ENCODE data around the gene DOK5. TPM values are rescaled to one million over a fixed set of nuclear protein-coding genes. Genes with fewer than 3 reads are reported as not detected.
A peak's percentile ranks its signal among the peaks of the same experiment; 100 is the strongest.
"Not testable (repeated sequence)": the region's sequence is repeated elsewhere in the genome, so short reads cannot be mapped to it uniquely, and the experiment has no call there.

DOK5 gene
- total RNA-seq, 1 donor from 2014 or later: not detected

DNA sequence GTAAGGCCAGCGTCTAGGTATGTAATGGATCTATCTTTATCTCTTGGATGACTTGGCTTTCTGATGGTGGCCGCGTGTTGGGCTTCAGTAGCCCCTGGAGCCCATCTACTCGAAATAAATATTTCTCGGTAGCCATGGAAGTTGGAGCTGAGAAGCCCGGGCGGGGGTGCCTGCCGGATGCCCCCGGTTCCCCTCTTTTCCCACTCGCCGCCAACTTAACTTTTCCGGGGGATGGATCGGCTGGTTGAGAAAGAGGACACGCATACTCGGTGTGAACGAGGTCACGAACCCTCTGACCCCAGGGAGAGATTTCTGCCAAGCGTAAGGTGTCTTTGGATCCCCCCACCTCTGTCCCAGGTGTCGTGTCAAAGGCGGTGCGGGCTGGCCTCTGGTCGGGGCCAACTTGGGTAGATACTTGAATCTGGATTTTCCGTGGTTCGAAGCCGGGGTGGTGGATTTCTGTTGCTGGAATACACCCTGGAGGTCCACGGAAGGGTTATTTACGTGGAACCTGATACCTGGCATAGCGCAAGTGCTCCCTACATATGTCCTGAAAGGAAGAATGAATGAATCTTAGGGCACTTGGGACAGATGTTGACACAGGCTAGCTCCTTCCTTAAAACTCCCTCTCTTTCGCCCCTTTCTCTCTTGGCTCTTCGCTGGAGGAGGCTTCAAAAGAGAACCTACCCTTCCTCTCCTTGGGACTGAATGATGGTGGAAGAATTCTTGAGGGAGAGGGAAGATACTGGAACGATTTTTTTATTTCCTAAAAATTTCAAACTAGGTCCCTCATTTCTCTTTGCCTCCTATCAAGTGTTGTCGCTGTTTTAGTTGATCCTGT lies 996 bp downstream of the DOK5 start:
- H3K4me1 ChIP-seq: peaks cover 0 to 3% of the 10 kb centered on the region in 2 donors
- intact Hi-C loops (cut with DNase I): loop anchor here (2.0 to 5.0 kb wide), 5 partner anchors 76 to 269 kb away; partner anchors contain the start of gene PFDN4
- H3K36me3 ChIP-seq: no peaks in the 10 kb centered on the region
- DNase-seq (ENCODE audit: low spot score in 2 of 2): no peak
- no peaks in the 10 kb centered on the region for H3K27me3 ChIP-seq
- H3K9me3 ChIP-seq: no peaks in the 10 kb centered on the region
- peak overlapping the region; percentile 70 to 71 for H3K27ac ChIP-seq
- peak overlapping the region; percentile 48 to 85 for H3K4me3 ChIP-seq
- TF ChIP-seq, protein P1, sequence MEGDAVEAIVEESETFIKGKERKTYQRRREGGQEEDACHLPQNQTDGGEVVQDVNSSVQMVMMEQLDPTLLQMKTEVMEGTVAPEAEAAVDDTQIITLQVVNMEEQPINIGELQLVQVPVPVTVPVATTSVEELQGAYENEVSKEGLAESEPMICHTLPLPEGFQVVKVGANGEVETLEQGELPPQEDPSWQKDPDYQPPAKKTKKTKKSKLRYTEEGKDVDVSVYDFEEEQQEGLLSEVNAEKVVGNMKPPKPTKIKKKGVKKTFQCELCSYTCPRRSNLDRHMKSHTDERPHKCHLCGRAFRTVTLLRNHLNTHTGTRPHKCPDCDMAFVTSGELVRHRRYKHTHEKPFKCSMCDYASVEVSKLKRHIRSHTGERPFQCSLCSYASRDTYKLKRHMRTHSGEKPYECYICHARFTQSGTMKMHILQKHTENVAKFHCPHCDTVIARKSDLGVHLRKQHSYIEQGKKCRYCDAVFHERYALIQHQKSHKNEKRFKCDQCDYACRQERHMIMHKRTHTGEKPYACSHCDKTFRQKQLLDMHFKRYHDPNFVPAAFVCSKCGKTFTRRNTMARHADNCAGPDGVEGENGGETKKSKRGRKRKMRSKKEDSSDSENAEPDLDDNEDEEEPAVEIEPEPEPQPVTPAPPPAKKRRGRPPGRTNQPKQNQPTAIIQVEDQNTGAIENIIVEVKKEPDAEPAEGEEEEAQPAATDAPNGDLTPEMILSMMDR (IDR thresholded peaks at IDR 0.05): no peak

DNA sequence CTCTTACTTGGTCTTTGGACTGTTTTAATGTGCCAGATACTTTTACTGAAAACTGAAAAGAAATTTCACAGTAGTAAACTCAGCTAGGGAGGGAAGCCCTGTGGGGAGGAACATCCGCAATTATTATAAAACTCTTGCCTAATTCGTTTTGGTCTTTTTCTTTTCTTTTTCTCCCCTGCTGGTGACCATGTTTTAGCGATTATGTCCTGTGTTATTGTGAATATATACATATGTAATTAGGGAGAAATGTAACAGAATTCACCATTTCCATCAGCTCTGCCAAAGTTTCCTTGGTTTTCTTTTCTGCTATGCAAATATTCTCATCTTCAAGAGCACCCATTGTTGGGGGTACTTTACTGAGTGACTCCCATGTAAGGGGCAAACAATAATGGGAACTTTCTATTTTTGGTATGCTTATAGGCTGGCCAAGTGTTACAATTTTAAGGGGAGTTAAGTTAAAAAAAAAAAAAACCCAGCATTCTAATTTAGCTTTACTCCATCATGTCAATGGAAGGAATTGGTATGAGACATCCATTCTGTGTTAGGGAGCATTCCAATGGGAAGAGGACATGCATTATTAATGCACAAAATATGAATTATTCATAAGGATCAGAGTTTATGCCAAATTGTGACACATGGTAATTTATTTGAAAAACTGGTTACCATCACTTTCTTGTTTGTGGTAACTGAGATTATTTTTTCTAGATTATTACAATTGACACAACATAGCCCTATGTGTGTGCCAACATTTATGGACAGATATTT lies 2.0 kb downstream of the DOK5 start:
- intact Hi-C loops (cut with DNase I): loop anchor here (2.0 to 5.0 kb wide), 5 partner anchors 75 to 270 kb away; partner anchors contain the start of gene PFDN4
- H3K4me3 ChIP-seq: peak overlapping the region; percentile 48 to 85
- no peaks in the 10 kb centered on the region for H3K9me3 ChIP-seq
- H3K36me3 ChIP-seq: no peaks in the 10 kb centered on the region
- DNase-seq (ENCODE audit: low spot score in 2 of 2): no peak
- peaks cover 0 to 3% of the 10 kb centered on the region in 2 donors for H3K4me1 ChIP-seq
- H3K27ac ChIP-seq: no peak overlapping the region
- TF ChIP-seq, protein P1 (IDR thresholded peaks at IDR 0.05): no peak
- no peaks in the 10 kb centered on the region for H3K27me3 ChIP-seq

DNA sequence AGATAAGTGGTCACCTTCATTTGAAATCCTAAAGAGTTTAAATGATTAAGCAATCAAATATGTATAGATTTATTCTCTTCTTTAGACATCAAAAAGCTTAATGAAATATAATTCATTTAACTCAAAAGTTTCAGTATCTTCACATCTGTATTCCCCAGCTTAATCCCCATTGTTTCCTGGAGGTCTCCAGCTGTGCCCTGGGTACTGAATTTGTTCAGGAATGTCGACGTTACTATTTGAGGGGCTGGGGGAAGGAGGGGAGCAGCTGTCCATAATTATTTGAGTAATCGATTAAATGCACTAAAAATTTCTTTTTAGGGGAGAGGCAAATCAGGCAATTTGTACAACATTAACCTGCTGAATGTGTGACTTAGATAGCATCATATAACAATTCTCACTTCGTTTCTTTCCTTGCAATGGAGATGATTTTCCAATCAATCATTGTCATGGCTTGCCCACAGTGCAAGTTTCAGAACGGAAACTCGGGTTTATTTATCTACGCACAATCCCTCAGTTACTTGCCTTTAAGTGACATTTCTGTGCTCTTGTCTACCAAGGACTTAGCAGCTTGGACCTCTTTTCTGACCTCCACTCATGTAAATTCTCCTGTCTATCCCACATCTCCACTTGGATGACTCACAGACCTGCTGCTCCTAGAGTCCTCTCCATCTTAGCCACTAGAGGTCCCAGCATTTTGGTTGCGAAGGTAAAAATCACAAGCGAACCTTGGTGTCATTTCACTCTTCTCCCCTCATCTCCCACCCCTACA lies 3.9 kb downstream of the DOK5 start:
- no peaks in the 10 kb centered on the region for H3K9me3 ChIP-seq
- no peak overlapping the region for H3K4me3 ChIP-seq
- peaks cover 0 to 3% of the 10 kb centered on the region in 2 donors for H3K4me1 ChIP-seq
- TF ChIP-seq, protein P1 (IDR thresholded peaks at IDR 0.05): no peak
- no peak for DNase-seq (ENCODE audit: low spot score in 2 of 2)
- intact Hi-C loops (cut with DNase I): loop anchor here (5.0 kb wide), 4 partner anchors 73 to 272 kb away; partner anchors contain the start of gene PFDN4
- H3K27me3 ChIP-seq: no peaks in the 10 kb centered on the region
- no peaks in the 10 kb centered on the region for H3K36me3 ChIP-seq
- H3K27ac ChIP-seq: no peak overlapping the region

DNA sequence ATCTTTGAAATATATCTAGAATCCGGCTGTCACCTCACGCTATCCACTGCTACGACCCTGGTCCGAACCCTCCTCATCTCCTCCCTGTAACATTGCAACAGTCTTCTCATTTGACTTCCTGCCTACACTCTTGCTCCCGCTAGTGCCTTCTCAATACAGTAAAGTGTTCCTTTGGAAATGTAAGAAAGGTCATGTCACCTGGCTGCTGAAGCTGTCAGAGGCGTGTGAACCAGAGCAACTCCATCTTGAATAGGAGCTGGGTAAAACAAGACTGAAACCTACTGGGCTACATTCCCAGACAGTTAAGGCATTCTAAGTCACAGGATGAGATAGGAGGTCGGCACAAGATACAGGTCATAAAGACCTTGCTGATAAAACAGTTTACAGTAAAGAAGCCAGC lies 4.5 kb downstream of the DOK5 start:
- H3K4me1 ChIP-seq; H3K27ac ChIP-seq; DNase-seq (ENCODE audit: low spot score in 2 of 2); H3K27me3 ChIP-seq; H3K9me3 ChIP-seq; H3K36me3 ChIP-seq; H3K4me3 ChIP-seq: not testable (repeated sequence)
- intact Hi-C loops (cut with DNase I): loop anchor here (5.0 kb wide), 4 partner anchors 72 to 273 kb away; partner anchors contain the start of gene PFDN4

DNA sequence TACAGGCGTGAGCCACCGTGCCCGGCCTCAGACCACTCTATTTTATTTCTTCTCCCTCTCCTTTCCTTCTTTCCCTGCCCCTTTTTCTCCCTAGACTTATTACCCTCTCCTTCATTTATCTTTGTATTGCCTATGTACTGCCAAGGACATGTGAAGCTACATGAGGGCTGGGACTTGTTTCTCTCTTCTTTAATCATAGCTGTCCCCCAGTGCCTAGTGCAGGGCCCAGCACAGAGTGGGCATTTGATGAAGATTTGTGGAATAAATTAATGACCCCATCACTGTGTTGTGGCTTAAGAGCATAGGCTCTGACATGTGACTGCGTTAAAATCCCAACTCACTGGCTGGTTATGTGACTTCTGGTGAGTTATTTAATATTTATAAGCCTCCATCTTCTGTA lies 6.0 kb downstream of the DOK5 start:
- no peak overlapping the region for H3K27ac ChIP-seq
- no peaks in the 10 kb centered on the region for H3K27me3 ChIP-seq
- H3K4me1 ChIP-seq: peaks cover 0 to 3% of the 10 kb centered on the region in 2 donors
- H3K36me3 ChIP-seq: no peaks in the 10 kb centered on the region
- no peak overlapping the region for H3K4me3 ChIP-seq
- intact Hi-C loops (cut with DNase I): no loop called here
- DNase-seq (ENCODE audit: low spot score in 2 of 2): no peak
- H3K9me3 ChIP-seq: no peaks in the 10 kb centered on the region
- TF ChIP-seq, protein P1 (IDR thresholded peaks at IDR 0.05): no peak
